GM12801 (cell line): ENCODE data around the gene DCAF11.

Source experiments
- TF ChIP-seq, protein P1 (sequence below): IDR thresholded peaks from one replicate; pipeline ENCODE4 v1.5.1; 2011; ENCODE audit warnings: control low read depth; ENCODE audit not compliant: insufficient read length; ENCODE audit errors: extremely low read depth

Gene DCAF11

DNA sequence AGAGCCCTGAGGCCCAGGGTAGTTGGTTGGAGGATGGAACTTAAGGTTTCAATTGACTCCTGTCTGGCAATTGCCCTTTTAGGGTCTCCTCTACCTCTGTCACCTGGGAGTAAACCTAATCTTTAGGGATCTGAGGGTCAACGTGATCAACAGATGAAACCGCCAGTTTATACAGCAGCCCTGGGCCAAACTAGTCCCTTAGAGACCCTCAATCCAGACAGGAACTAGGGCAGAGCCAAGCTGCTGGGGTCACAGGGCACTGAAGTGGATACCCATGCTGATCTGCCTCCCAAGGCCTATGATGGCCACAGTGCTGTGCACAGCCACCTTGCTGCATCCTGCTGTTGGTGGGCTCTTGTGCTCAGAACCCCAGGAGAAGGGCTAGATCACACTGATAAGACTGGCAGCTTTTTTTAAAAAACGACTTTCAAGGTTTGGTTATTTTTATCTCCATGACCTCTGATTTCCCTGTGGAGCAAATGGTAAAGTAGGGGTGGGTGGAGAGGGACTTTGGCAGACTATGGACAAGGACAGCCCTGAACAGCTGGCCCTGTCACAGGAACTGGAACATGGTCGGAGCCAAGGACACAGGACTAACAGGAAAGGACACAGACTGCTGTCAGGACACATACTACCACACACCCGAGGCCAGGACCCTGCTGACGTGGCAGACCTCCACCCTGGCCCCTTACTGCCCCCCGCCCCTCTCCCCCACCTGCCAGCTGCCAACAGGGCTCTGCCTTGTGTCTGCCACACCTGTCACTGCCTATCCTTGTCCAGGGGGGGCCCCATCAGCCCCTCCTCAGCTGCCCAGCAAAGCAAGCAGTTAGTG lies 16.4 kb downstream of the DCAF11 start:
- TF ChIP-seq, protein P1, sequence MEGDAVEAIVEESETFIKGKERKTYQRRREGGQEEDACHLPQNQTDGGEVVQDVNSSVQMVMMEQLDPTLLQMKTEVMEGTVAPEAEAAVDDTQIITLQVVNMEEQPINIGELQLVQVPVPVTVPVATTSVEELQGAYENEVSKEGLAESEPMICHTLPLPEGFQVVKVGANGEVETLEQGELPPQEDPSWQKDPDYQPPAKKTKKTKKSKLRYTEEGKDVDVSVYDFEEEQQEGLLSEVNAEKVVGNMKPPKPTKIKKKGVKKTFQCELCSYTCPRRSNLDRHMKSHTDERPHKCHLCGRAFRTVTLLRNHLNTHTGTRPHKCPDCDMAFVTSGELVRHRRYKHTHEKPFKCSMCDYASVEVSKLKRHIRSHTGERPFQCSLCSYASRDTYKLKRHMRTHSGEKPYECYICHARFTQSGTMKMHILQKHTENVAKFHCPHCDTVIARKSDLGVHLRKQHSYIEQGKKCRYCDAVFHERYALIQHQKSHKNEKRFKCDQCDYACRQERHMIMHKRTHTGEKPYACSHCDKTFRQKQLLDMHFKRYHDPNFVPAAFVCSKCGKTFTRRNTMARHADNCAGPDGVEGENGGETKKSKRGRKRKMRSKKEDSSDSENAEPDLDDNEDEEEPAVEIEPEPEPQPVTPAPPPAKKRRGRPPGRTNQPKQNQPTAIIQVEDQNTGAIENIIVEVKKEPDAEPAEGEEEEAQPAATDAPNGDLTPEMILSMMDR = no peak

DNA sequence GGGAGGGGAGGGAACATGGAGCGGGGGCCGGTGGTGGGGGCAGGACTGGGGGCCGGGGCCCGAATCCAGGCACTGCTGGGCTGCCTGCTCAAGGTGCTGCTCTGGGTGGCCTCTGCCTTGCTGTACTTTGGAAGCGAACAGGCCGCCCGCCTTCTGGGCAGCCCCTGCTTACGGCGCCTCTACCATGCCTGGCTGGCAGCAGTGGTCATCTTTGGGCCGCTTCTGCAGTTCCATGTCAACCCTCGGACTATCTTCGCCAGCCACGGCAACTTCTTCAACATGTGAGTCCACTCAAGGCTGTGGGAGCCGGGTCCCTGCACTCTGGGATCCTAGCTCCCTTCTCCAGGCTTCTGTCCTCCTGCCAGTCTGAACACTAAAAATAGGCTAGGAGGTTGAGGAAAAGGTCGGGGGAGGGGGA lies 17.0 kb downstream of the DCAF11 start:
- TF ChIP-seq, protein P1 = no peak

DNA sequence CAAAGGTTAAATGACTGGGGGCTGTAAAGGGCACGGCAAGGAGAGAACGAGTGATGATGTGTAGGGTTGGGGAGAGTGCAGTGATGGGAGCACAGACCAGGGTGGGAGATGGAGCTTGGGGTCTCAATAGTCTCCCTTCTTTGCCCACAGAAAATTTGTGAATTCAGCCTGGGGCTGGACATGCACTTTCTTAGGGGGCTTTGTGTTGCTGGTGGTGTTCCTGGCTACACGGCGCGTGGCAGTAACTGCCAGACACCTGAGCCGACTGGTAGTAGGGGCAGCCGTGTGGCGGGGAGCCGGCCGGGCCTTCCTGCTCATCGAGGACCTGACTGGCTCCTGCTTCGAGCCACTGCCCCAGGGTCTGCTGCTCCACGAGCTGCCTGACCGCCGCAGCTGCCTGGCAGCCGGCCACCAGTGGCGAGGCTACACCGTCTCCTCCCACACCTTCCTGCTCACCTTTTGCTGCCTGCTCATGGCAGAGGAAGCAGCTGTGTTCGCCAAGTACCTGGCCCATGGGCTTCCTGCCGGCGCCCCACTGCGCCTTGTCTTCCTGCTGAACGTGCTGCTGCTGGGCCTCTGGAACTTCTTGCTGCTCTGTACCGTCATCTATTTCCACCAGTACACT lies 17.6 kb downstream of the DCAF11 start:
- TF ChIP-seq, protein P1 = no peak

DNA sequence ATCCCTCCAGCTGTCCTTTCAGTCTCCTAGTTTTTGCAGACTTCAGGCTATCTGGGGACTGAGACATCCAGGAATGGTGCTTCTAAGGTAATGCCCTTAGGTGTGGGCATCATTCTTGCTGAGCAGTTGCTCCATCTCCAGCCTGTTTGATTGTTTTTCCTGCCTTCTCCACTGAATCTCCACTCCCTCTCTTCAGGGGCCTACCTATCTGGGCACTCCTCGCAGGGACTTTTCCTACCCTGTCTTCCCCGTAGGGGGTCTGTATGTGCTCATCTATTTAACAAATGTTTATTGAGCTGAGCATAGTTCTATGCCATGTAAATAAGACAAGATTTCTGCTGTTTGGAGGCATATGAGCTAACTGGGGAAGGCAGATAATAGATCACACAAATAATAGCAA lies 18.4 kb downstream of the DCAF11 start:
- TF ChIP-seq, protein P1 = no peak

DNA sequence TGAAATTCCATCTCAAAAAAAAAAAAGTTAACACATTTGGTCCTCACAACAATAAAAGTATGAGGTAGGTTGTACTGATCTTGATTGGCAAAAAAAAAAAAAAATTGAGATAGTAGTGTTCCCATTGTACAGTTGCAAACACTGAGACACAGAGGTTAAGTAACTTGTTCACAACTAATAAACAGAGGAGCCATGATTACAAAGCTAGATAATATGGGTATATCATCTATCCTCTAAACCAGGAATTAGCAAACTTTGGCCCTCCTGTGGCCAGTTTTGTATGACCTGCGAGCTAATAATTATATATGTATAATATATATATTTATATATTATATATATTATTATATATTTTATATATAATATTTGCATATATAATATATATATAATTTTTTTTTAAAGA lies 19.2 kb downstream of the DCAF11 start:
- TF ChIP-seq, protein P1 = no peak

DNA sequence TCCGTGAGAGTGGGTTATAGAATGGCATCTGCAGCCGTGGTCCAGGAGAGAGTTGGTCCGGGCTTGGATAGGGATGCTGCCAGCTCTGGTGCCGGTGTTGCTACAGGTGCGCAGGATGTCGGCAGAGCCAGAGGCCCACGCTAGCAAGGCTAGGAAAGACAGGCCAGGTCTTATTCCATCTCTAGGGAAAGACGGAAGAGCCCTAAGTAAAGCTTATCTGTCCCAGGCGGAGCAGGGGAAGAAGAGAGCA lies 20.9 kb downstream of the DCAF11 start:
- TF ChIP-seq, protein P1 = no peak

DNA sequence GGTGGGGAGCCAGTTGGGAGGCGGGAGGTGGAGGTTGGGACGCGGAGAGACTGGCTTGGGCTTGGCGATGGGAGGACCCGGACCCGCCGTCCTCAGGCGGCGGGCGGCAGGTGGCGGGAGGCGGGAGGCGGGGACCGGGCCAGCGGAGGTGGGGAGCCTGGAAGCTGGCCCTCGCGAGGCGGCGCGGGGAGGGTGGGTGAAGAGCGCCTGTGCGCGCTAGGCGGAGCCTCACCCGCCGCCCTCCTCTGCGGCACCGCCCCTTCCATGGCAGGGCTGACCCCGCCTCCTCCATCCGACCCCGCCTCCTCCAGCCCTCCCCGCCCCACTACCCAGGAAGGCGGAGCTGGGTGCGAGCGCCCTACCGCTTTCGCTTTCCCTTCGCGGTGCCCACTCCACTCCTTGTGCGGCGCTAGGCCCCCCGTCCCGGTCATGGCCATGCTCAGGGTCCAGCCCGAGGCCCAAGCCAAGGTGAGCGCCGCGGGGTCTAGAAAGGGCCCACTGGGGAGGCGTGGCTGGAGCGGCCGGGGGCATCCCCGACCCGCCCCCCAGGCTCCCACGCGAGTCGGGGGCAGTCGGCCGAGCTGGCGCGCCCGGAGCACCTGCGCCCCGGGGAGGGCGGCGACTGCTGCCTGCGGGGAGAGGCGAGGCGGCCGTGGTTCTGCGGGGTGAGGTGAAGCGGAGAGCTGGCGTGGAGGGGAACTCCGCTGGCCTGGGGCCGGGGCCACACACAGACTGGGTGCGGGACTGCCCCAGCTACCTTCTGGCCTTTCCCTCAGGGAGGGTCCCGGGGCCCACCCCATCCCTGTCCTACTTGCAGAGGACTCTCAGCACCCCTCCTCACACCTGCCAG lies 21.5 kb downstream of the DCAF11 start, which contains the start of gene PSME1:
Gene PSME1, plus strand, starts transcription at position 361 of the 850 bp plus-strand sequence. Its CDS starts 69 bp downstream, at position 430.
- TF ChIP-seq, protein P1 = no peak
